HEK293T (cell line): ENCODE measurements around the gene GZMA.

ENCODE experiments used
- ARNT ChIP-seq: fragments of 450-650 bp; IDR thresholded peaks from 2 replicates; pipeline ENCODE4 v1.6.1; 2017; ENCODE audit warnings: mild to moderate bottlenecking
- BHLHE40 ChIP-seq: fragments of 450-650 bp; IDR thresholded peaks from 2 replicates; pipeline ENCODE4 v1.6.1; 2016; ENCODE audit warnings: mild to moderate bottlenecking, moderate library complexity, borderline replicate concordance
- CTBP1 ChIP-seq: fragments of 450-650 bp; IDR thresholded peaks from 2 replicates; pipeline ENCODE4 v1.6.1; 2016; ENCODE audit warnings: borderline replicate concordance
- ELF4 ChIP-seq: fragments of 450-650 bp; IDR thresholded peaks from 2 replicates; pipeline ENCODE4 v1.6.1; 2017; ENCODE audit warnings: antibody characterized with exemption
- FOXA1 ChIP-seq: fragments of 450-650 bp; IDR thresholded peaks from 2 replicates; pipeline ENCODE4 v1.6.1; 2016; ENCODE audit warnings: mild to moderate bottlenecking
- FOXK2 ChIP-seq: fragments of 450-650 bp; IDR thresholded peaks from 2 replicates; pipeline ENCODE4 v1.6.1; 2016; ENCODE audit warnings: mild to moderate bottlenecking
- FOXM1 ChIP-seq: fragments of 450-650 bp; IDR thresholded peaks from 2 replicates; pipeline ENCODE4 v1.6.1; 2017; ENCODE audit warnings: mild to moderate bottlenecking, borderline replicate concordance
- LEF1 ChIP-seq: fragments of 450-650 bp; IDR thresholded peaks from 2 replicates; pipeline ENCODE4 v1.6.1; 2017; ENCODE audit warnings: mild to moderate bottlenecking, borderline replicate concordance
- SUZ12 ChIP-seq: fragments of 450-650 bp; IDR thresholded peaks from 2 replicates; pipeline ENCODE4 v1.6.1; 2016; ENCODE audit warnings: mild to moderate bottlenecking
- TARDBP ChIP-seq: fragments of 450-650 bp; IDR thresholded peaks from 2 replicates; pipeline ENCODE4 v1.6.1; 2016
- ZNF384 ChIP-seq: fragments of 450-650 bp; IDR thresholded peaks from 2 replicates; pipeline ENCODE4 v1.6.1; 2016
- TF ChIP-seq, protein P1 (sequence below): fragments of 450-650 bp; IDR thresholded peaks from 2 replicates; pipeline ENCODE4 v1.6.1; 2016

DNA sequence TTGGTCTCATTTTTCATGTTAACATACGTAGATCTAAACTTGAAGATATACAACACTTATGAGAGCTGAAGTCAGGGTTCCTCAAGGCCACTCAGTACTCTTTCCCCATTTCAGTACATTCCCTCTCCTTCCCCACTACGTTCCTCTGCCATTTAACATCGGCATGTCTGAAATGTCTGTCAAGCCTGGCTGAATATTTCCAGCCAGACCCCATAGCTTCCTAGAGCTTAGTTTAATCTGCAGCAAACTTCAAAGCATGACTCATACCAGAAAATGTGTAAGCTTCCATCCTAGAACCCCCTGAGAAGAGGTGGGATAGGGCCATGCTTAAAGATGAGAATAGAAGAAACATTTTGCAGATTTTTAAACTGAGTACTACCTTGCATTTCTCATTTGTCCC is 6.2 kb downstream of the GZMA start:
- no peak for TF ChIP-seq SUZ12
- no peak for TF ChIP-seq ARNT
- no peak for TF ChIP-seq FOXM1
- TF ChIP-seq FOXA1, result no peak
- no peak for TF ChIP-seq FOXK2
- no peak for TF ChIP-seq TARDBP
- TF ChIP-seq LEF1, result no peak
- TF ChIP-seq ELF4, result no peak
- no peak for TF ChIP-seq ZNF384
- TF ChIP-seq BHLHE40, result no peak
- TF ChIP-seq, protein P1, sequence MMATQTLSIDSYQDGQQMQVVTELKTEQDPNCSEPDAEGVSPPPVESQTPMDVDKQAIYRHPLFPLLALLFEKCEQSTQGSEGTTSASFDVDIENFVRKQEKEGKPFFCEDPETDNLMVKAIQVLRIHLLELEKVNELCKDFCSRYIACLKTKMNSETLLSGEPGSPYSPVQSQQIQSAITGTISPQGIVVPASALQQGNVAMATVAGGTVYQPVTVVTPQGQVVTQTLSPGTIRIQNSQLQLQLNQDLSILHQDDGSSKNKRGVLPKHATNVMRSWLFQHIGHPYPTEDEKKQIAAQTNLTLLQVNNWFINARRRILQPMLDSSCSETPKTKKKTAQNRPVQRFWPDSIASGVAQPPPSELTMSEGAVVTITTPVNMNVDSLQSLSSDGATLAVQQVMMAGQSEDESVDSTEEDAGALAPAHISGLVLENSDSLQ, result no peak
- TF ChIP-seq CTBP1, result no peak
